Measurements from ENCODE around the gene OMD. TPM values are rescaled to one million over a fixed set of nuclear protein-coding genes. Genes with fewer than 3 reads are reported as not detected.

OMD gene
- total RNA-seq, 1 donor from 2014 or later = not detected

GRCh38 chr9:92381775-92382174, 42.5 kb downstream of the OMD start:
- no peaks in the 10 kb centered on the region for H3K36me3 Mint-ChIP-seq
- no peaks in the 10 kb centered on the region for H3K9me3 Mint-ChIP-seq
- H3K4me3 Mint-ChIP-seq = no peak overlapping the region
- TF ChIP-seq CTCF (conservative IDR thresholded peaks at IDR 0.05) = no peak
- H3K27me3 Mint-ChIP-seq = no peaks in the 10 kb centered on the region
- DNase-seq (ENCODE audit: extremely low spot score, unreplicated experiment) = no peak
- no peak overlapping the region for H3K27ac Mint-ChIP-seq
- peaks cover 3% of the 10 kb centered on the region for H3K4me1 Mint-ChIP-seq (ENCODE audit: unreplicated experiment)

DNA sequence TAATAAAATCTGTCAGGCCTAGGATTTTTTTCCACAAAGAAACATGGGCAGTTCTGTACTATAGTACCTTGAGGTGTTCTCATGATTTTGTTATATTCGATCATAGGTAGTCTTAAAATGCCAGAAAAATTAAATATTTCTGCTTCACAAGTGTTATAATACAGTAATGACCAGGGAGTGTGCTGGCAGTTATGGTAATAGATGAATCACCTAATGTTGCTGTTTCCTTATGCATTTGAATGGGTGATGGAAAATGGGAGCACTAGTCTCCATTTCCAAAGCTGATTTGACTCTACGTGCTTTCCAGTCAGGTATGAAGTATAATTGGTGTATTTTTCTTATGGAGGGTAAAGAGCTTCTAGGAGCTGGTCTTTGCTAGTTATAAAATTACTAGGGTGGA, 43.7 kb downstream of the OMD start:
- no peak overlapping the region for H3K27ac Mint-ChIP-seq

DNA sequence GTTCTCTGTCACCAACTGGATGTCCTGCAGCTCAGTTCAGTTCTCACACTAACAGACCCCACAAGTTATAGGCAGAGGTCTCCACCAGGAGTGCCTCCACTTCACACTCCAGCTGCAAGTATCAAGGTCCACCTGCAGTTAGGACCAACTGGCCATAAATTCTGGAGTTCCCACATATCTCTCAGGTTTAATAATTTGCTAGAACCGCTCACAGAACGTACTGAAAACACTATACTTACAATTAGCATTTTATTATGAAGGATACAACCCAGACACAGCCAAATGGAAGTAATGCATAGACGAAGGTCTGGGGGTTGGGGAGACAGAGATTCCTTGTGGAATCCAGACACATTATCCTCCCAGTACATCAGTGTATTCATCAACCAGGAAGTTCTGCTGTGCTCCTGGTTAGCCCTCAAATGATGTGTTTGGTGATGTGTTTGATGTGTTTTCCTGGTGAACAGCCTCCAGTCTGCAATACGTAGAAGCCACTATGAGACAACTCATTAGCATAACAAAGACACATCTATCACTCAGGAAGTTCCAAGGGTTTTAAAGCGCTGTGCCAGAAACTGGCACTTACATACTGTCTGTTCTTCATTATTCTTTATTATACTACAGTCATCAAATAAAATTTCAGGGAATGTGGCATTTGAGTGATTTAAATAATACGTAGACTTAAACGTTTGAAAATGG, 45.3 kb downstream of the OMD start:
- Mint-ChIP-seq H3K36me3 (peaks cover 9% of the 10 kb centered on the region), H3K4me3 (no peak overlapping the region), H3K27ac (no peak overlapping the region), H3K9me3 (peaks cover 12% of the 10 kb centered on the region), H3K4me1 (ENCODE audit: unreplicated experiment) (peaks cover 3% of the 10 kb centered on the region), H3K27me3 (no peaks in the 10 kb centered on the region)
- TF ChIP-seq CTCF (conservative IDR thresholded peaks at IDR 0.05) = no peak
- DNase-seq (ENCODE audit: extremely low spot score, unreplicated experiment) = no peak

More for the DNA sequence above, 43.7 kb downstream of the OMD start:
- Mint-ChIP-seq H3K36me3 (peaks cover 5% of the 10 kb centered on the region), H3K9me3 (peaks cover 4% of the 10 kb centered on the region), H3K4me3 (no peak overlapping the region), H3K27me3 (no peaks in the 10 kb centered on the region), H3K4me1 (ENCODE audit: unreplicated experiment) (peaks cover 3% of the 10 kb centered on the region)
- TF ChIP-seq CTCF (conservative IDR thresholded peaks at IDR 0.05) = no peak
- DNase-seq (ENCODE audit: extremely low spot score, unreplicated experiment) = no peak

- H3K36me3 Mint-ChIP-seq = peaks cover 9% of the 10 kb centered on the region
- no peak for TF ChIP-seq CTCF (conservative IDR thresholded peaks at IDR 0.05)
- no peak for DNase-seq (ENCODE audit: extremely low spot score, unreplicated experiment)
- H3K27ac Mint-ChIP-seq = no peak overlapping the region
- H3K27me3 Mint-ChIP-seq = no peaks in the 10 kb centered on the region
- peaks cover 3% of the 10 kb centered on the region for H3K4me1 Mint-ChIP-seq (ENCODE audit: unreplicated experiment)
- H3K4me3 Mint-ChIP-seq = no peak overlapping the region
- H3K9me3 Mint-ChIP-seq = peaks cover 12% of the 10 kb centered on the region
Measured at GRCh38 chr9:92377876-92378275, 46.4 kb downstream of the OMD start.

DNA sequence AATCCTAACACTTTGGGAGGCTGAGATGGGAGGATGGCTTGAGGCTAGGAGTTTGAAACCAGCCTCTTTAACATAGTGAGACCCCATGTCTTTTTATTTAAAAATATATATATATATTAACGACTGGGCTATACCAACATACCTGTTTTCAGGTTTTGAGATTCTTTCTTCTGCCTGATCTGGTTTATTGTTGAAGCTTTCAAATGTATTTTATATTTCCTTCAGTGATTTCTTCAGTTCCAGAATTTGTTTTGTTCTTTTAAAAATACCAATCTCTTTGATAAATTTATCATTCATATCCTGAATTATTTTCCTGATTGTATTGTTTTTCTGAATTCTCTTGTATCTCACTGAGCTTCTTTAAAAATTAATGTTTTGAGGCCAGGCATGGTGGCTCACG, 51.1 kb downstream of the OMD start:
- DNase-seq (ENCODE audit: extremely low spot score, unreplicated experiment) = no peak
- Mint-ChIP-seq H3K9me3 (peaks cover 12% of the 10 kb centered on the region), H3K4me3 (no peak overlapping the region), H3K27ac (no peak overlapping the region), H3K4me1 (ENCODE audit: unreplicated experiment) (no peaks in the 10 kb centered on the region), H3K27me3 (no peaks in the 10 kb centered on the region), H3K36me3 (peaks cover 9% of the 10 kb centered on the region)
- TF ChIP-seq CTCF (conservative IDR thresholded peaks at IDR 0.05) = no peak

Data from type B pancreatic cell (in vitro differentiated cells).